HG03139 (cell line): ENCODE results near the gene PORCN.
"Not testable (repeated sequence)": the region's sequence is repeated elsewhere in the genome, so short reads cannot be mapped to it uniquely, and the experiment has no call there.

Experiments
- ATAC-seq: cut with Tn5 transposase; IDR thresholded peaks from one replicate; pipeline ENCODE4 v1.9.1; 2021; ENCODE audit not compliant: unreplicated experiment

The PORCN gene

GRCh38 chrX:48509619-48510018 lies 827 bp downstream of the PORCN start:
- no peak for ATAC-seq

GRCh38 chrX:48511560-48511959 lies 2.8 kb downstream of the PORCN start:
- ATAC-seq = no peak

DNA sequence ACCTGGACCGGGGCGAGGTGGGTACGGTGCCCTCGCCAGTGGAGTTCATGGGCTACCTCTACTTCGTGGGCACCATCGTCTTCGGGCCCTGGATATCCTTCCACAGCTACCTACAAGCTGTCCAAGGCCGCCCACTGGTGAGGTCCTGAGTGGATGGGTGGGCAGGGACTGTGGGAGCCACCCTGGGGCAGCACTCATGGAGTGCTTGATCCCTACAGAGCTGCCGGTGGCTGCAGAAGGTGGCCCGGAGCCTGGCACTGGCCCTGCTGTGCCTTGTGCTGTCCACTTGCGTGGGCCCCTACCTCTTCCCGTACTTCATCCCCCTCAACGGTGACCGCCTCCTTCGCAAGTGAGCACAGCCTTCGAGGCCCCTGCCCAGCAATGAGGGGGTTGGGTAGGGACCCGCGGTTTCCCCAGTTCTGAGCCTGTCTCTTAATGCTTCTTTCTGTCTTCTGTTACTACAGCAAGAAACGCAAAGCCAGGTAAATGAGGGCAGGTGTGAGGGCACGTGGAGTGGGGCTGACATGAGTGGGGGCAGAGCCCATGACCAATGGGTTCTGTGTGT lies 3.7 kb downstream of the PORCN start:
- no peak for ATAC-seq

DNA sequence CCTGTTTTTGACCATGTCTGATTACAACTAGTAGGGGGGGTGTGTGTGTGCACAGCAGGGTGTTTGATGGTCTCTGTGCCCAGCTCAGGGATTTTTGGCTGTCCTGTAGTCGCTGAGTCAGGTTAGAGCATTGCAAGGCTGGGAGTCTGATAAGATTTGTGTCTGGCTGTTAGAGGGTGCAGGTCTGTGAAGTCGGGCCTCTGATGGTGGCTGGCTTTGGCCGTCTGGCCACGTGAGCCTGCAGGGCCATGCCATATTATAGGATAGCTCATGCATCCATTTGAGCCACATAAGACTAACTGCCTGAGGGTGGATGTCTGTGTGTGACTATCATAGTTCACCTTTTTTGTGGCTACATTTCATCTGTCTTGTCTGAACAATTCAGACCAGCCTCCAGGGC lies 4.9 kb downstream of the PORCN start:
- ATAC-seq = no peak

GRCh38 chrX:48514126-48514806 lies 5.5 kb downstream of the PORCN start:
- ATAC-seq = no peak

- no peak for ATAC-seq
These were observed 6.2 kb downstream of the PORCN start for GRCh38 chrX:48514868-48515460.

- ATAC-seq = no peak
These were observed 7.0 kb downstream of the PORCN start for GRCh38 chrX:48515842-48516241.

GRCh38 chrX:48516285-48516684 lies 7.5 kb downstream of the PORCN start:
- ATAC-seq = no peak

- ATAC-seq = no peak
These were observed 8.2 kb downstream of the PORCN start for GRCh38 chrX:48516987-48517386.

- ATAC-seq = not testable (repeated sequence)
These were observed 10.7 kb downstream of the PORCN start for GRCh38 chrX:48519481-48519880.

- ATAC-seq = no peak
These were observed 11.7 kb downstream of the PORCN start for GRCh38 chrX:48520455-48520854.

DNA sequence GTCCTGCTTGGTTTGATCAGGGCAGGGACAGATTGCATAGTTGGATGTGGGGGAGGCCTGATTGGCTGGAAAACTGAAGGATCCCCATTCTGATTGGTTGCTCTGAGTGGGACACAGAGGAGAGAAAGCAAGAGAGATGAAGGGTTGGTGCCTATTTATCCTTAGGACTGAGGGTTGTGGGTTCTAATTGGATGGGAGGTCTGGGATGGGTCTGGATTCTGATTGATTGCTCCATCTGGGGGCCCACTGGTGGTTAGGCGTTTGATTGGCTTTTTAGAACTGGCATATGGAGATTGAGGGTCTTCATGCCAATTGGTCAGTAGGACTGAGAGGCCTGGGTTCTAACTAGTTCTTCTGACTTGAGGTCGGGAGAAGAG lies 12.2 kb downstream of the PORCN start:
- ATAC-seq = no peak

DNA sequence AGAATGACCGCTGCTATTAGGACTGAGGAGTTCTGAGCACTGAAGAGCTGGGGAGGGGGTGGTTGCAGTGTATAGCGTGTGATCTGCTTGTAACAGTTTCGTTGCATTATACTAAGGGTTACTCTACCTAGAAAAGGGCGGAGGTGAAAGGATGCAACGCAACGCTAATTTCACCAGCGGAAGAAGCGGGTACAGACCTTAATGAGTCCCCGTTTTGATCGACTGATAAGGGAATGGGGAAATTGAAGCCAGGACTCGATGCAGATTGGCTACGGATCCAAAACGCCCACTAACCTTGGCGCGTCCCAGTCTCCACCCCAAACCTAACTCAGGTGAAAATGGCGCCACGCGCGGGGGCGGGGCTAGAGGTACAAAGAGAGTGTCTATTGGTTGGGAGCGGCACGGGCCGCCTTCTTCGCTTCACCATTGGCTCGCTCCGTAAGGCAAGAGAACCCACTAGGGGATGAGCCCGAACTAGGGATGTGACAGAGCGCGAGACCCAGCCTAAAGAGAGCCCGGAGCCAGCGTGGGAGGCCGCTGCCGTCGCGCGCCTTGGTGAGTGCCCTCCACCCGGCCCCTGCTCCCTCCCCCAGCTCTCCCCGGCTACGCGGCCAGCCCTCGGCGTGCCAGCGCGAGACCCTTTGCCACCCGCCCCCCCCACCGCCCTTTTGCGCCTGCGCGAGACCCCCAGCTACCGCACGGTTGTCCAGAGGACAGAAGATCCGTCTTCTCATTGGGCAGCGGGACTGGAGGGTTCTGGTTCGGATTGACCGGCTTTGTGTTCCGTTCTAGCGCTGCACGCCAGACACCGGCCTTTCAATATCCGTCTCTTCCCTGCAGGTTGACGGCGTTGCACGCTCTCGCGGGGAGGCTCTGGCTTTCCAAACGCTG lies 12.8 kb downstream of the PORCN start, which contains the start of gene EBP:
Gene EBP (plus strand): TSS at position 456 of the 891 bp plus-strand sequence. CDS start 1,964 bp downstream, outside the sequence.
- peak; percentile 95 for ATAC-seq

DNA sequence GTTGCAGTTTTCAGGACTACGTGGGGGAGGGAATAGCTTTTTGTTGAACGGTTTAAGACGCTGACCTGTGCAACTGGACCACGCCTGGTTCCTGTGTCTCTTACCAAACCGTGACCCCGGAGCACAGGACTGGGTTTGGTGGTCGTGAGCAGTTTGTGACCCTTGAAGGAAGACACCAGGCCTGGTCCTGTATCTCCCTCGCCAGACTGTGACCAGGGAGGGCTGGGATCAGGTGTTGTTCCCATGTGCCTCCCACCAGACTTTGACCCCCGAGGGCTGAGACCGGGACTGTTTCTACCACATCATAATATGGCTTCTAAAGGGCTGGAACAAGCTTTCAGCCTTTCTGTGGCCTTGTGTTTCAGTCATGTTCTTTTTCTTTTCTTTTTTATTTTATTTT lies 13.5 kb downstream of the PORCN start:
- ATAC-seq = no peak

DNA sequence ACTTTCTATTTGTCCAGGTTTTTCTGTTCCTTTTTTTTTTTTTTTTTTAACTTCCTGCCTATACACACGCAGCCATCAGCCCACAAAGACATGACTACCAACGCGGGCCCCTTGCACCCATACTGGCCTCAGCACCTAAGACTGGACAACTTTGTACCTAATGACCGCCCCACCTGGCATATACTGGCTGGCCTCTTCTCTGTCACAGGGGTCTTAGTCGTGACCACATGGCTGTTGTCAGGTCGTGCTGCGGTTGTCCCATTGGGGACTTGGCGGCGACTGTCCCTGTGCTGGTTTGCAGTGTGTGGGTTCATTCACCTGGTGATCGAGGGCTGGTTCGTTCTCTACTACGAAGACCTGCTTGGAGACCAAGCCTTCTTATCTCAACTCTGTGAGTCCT lies 14.9 kb downstream of the PORCN start:
- no peak for ATAC-seq

DNA sequence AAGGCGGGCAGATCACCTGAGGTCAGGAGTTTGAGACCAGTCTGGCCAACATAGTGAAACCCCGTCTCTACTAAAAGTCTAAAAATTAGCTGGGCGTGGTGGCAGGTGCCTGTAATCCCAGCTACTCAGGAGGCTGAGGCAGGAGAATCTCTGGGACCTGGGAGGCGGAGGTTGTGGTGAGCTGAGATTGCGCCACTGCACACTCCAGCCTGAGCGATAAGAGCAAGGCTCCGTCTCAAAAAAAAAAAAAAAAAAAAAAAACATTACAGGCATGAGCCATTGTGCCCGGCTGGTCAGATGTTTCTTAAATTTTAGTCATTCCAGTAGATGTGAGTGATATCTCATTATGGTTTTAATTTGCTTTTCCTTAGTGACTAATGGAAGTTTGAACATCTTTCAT lies 17.1 kb downstream of the PORCN start:
- ATAC-seq = not testable (repeated sequence)

DNA sequence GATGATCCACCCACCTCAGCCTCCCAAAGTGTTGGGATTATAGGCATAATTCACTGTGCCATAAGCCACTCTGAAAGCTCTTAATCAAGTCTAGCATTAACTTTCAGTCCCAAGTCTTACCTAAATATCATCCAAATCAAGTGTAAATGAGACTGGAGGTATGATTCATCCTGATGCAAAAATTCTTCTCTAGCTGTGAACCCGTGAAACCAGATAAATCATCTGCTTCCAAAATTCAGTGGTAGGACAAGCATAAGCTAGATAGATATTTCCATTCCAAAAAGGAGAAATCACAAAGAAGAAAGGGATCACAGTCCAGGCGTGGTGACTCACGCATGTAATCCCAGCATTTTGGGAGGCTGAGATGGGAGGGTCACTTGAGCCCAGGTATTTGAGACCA lies 21.9 kb downstream of the PORCN start:
- ATAC-seq = no peak

GRCh38 chrX:48531358-48531959 lies 22.7 kb downstream of the PORCN start:
- no peak for ATAC-seq

- no peak for ATAC-seq
These were observed 23.4 kb downstream of the PORCN start for GRCh38 chrX:48532161-48532560.

DNA sequence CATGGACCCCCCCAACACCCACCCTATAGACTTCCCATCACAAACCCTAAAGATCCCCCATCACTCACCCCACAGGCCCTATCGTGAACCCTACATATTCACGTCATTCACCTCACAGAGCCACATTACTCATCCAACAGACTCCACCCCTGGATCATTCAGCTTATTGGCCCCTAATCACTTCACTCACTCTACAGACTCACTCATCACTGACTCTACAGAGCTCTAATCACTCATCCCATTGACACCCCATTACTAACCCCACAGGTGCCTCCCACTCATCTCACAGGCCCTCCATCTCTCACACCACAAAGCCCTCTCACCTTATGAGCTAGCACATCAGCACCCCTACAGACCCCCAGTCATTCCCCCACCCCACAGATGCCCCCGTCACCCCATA lies 24.4 kb downstream of the PORCN start:
- ATAC-seq = no peak
